HG03378 (cell line): Measurements from ENCODE around the gene NVL.
A peak's percentile ranks its signal among the peaks of the same experiment; 100 is the strongest.
"Not testable (repeated sequence)": the region's sequence is repeated elsewhere in the genome, so short reads cannot be mapped to it uniquely, and the experiment has no call there.

ENCODE experiments used
- ATAC-seq: cut with Tn5 transposase; IDR thresholded peaks from one replicate; pipeline ENCODE4 v1.9.1; 2021; ENCODE audit warnings: mild to moderate bottlenecking, moderate library complexity; ENCODE audit not compliant: unreplicated experiment

Gene NVL

GRCh38 chr1:224329842-224330753 is at the start of gene NVL:
NVL (minus strand) TSS chr1:224330172; CDS start chr1:224330127, 45 bp downstream.
- ATAC-seq, result peak; percentile 63

GRCh38 chr1:224378855-224379631 is 49.1 kb upstream of the NVL start:
- ATAC-seq, result no peak

GRCh38 chr1:224377676-224378006 is 47.7 kb upstream of the NVL start:
- ATAC-seq, result peak; percentile 74

GRCh38 chr1:224375059-224375458 is 45.1 kb upstream of the NVL start:
- ATAC-seq, result no peak

GRCh38 chr1:224373008-224373590 is 43.1 kb upstream of the NVL start:
- no peak for ATAC-seq

GRCh38 chr1:224368409-224368808 is 38.4 kb upstream of the NVL start:
- ATAC-seq, result peak; percentile 88

DNA sequence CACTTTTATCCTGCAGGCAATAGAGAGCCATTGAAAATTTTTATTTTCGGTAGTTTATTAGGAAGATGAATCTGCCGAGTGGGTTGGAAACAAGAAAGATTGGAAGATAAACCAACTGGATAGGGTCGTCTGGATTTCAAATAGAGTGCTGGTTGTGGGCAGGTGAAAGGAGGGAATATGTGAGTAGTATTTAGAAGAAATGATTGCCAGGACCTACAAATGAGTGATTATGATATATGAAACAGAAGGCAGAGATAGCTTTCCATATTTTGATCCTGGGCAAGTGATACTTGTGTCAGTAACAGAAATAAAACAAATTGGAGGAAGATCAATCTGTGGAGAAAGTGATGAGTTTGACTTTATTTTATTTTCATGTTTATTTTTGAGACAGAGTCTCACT is 29.2 kb upstream of the NVL start:
- no peak for ATAC-seq

DNA sequence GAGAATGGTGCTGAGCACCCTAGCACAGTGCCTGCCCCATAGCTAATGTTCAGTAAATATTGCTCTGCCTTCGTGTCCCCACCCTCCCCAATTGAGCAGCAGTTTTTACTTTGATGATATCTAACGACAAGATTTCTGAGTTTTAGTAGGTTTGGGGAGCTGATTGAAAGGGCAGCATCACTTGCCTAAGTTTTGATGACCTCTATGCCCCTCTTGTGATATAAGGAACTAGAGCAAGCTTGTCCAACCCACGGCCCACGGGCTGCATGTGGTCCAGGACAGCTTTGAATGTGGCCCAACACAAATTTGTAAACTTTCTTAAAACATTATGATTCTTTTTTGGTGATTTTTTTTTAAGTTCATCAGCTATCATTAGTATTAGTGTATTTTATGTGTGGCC is 28.3 kb upstream of the NVL start:
- no peak for ATAC-seq

DNA sequence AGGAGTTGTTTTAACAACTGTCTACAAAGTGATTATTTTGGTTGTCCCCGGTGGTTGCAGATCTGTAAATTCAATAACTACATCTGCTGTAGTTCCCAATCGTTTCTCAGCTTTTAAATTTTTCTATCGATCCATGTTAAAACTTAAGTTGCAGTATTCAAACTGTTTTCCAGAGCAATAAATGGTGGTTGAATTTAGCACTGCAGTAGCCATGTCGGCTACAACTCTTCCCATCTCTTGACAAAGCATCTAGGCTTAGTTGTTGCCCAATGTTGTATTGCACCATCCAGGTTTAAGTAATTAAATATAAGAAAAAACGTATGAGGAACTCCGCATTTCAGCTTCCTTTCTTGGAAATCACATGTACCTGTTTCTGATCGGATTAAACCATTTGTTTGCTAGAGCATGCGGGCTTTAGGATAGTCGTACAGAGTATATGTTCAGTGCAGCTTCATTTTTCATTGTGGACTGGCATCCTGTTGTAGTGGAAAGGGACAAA is 27.7 kb upstream of the NVL start:
- no peak for ATAC-seq

DNA sequence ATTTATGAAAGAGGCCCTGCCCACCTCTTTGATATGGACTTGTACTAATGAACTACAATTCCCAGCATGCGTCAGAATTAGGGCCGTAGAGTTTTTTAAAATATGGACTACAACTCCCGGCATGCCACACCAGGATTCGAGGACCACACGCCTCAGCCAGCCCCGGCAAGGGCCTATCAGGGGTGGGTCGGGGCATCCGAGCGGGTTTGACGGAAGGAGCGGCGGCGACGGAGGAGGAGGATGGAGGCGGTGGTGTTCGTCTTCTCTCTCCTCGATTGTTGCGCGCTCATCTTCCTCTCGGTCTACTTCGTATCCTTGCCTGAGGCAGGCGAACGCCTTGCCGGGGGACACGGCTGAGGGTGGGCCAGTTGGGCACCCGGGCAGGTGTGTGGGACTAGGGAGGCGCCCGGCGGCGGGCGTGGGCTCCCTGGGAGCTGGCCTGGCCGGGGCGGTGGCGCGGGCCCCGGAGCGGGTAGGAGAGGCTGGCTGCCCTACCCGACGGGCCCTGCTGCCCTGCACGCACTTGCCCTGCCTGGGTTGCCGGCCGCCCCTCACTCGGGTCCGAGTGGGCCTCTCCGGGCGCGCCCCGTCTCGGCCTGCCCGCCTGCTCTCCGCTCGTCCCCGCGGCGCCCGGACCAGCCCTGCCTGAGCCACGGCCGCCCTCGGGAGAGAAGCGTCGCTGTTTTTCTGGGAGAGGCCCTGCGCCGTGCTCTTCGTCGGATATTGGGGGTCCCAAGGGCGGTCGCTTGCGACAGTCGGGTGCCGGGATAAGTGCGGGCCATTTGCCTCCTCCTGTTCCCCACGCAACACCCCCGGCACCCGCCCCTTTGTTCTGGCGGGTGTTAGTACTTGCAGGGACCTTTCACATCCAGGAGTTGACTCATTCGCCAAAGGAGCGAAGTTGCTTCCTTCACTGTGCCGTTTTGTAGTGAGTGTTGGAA is 27.0 kb upstream of the NVL start, which contains the start of gene CNIH4:
Gene CNIH4, plus strand, starts transcription at position 195 of the 941 bp plus-strand sequence. Its CDS starts 46 bp downstream, at position 241.
- ATAC-seq, result peak; percentile 96

- no peak for ATAC-seq
These were observed 24.3 kb upstream of the NVL start for GRCh38 chr1:224353975-224354925.

DNA sequence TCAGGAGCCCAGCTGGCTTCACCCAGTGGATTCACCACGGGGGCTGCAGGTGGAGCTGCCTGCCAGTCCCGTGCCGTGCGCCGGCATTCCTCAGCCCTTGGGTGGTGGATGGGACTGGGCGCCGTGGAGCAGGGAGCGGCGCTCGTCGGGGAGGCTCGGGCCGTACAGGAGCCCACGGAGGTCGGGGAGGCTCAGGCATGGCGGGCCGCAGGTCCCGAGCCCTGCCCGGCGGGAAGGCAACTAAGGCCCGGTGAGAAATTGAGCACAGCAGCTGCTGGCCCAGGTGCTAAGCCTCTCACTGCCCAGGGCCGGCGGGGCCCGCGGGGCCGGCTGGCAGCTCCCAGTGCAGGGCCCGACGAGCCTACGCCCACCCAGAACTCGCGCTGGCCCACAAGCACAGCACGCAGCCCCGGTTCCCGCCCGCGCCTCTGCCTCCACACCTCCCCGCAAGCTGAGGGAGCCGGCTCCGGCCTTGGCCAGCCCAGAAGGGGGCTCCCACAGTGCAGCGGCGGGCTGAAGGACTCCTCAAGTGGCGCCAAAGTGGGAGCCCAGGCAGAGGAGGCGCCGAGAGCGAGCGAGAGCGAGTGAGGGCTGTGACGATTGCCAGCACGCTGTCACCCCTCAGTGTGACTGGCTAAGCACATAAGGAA is 22.6 kb upstream of the NVL start:
- ATAC-seq, result not testable (repeated sequence)

GRCh38 chr1:224349716-224350115 is 19.7 kb upstream of the NVL start:
- ATAC-seq, result not testable (repeated sequence)

GRCh38 chr1:224348137-224348536 is 18.2 kb upstream of the NVL start:
- no peak for ATAC-seq

DNA sequence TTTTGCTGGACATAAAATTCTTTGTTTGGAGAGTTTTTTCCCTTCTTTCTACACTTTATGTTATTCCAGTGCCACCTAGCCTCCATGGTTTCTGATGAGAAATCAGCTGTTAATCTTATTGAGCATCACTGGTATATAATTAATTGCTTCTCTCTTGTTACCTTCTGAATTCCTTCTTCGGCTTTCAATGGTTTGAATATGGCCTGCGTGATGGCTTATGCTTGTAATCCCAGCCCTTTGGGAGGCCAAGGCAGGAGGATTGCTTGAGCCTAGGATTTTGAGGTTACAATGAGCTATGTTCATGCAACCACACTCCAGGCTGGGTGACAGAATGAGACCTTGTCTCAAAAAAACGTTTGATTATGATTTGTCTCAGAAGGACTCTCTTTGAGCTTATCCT is 13.7 kb upstream of the NVL start:
- no peak for ATAC-seq

GRCh38 chr1:224340453-224341384 is 10.7 kb upstream of the NVL start:
- not testable (repeated sequence) for ATAC-seq

DNA sequence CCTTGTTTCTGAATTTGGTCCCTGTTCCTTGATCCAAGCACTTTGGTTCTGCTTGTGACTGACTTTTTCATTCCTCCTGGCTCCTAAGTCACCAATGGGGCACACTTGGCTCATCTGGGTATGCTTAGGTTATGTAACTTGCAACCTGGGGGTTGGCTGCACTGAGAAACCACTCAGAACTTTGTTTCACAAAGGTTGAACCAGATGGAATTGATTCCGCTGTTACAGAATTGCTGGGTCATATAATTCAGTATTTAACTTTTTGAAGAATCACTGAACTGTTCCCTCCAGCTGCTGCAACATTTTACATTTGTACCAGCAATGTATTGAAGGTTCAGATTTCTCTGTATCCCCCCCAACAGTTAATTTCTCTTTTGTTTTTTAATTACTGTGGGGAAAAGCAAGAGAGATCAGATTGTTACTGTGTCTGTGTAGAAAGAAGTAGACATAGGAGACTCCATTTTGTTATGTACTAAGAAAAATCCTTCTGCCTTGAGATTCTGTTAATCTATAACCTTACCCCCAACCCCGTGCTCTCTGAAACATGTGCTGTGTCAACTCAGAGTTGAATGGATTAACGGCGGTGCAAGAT is 9.6 kb upstream of the NVL start:
- no peak for ATAC-seq
